ENCODE measurements around the gene FAM9C. TPM values are rescaled to one million over a fixed set of nuclear protein-coding genes. Genes with fewer than 3 reads are reported as not detected.

Gene FAM9C
- total RNA-seq, 1 donor from 2014 or later = 0.16 TPM

GRCh38 chrX:13009273-13009672 is 35.1 kb downstream of the FAM9C start:
- no peaks in the 10 kb centered on the region for H4K20me1 ChIP-seq (ENCODE audit: insufficient read depth, low read length)
- Mint-ChIP-seq H3K27ac (ENCODE audit: unreplicated experiment) (no peak overlapping the region), H3K4me3 (ENCODE audit: unreplicated experiment) (no peak overlapping the region), H3K4me1 (ENCODE audit: low read depth, unreplicated experiment) (peaks cover 24% of the 10 kb centered on the region), H3K27me3 (ENCODE audit: low read depth, unreplicated experiment) (no peaks in the 10 kb centered on the region), H3K36me3 (ENCODE audit: low read depth, unreplicated experiment) (no peaks in the 10 kb centered on the region), H3K9me3 (ENCODE audit: unreplicated experiment) (no peaks in the 10 kb centered on the region)
- H3K27me3 ChIP-seq (ENCODE audit: insufficient read depth, low read length) = no peaks in the 10 kb centered on the region
- H3K4me3 ChIP-seq (ENCODE audit: insufficient read depth, low read depth, low read length) = no peak overlapping the region
- H3K9ac ChIP-seq (ENCODE audit: low read length) = no peak overlapping the region
- TF ChIP-seq CTCF (IDR thresholded peaks at IDR 0.05; ENCODE audit: insufficient read depth, low read depth, low read length) (no peak), EZH2 (IDR thresholded peaks at IDR 0.05; ENCODE audit: insufficient read depth, low read length) (no peak)
- no peaks in the 10 kb centered on the region for H3K79me2 ChIP-seq (ENCODE audit: insufficient read depth, low read length)
- no peaks in the 10 kb centered on the region for H3K9me3 ChIP-seq (ENCODE audit: insufficient read depth, low read depth, low read length)
- peaks cover 17% of the 10 kb centered on the region for H3K4me1 ChIP-seq (ENCODE audit: insufficient read depth, low read length)
- no peak for DNase-seq (ENCODE audit: low read depth)
- H3K27ac ChIP-seq (ENCODE audit: low read depth, low read length) = no peak overlapping the region
- H3K4me2 ChIP-seq (ENCODE audit: low read length) = no peak overlapping the region
- H3K36me3 ChIP-seq (ENCODE audit: insufficient read depth, low read length) = no peaks in the 10 kb centered on the region
- no peak overlapping the region for H2AFZ ChIP-seq (ENCODE audit: low read depth, low read length)
- FAIRE-seq = no peak

GRCh38 chrX:13008851-13009250 is 35.6 kb downstream of the FAM9C start:
- Histone ChIP-seq H2AFZ (ENCODE audit: low read depth, low read length) (no peak overlapping the region), H3K9me3 (ENCODE audit: insufficient read depth, low read depth, low read length) (no peaks in the 10 kb centered on the region), H3K9ac (ENCODE audit: low read length) (no peak overlapping the region), H3K79me2 (ENCODE audit: insufficient read depth, low read length) (no peaks in the 10 kb centered on the region), H3K4me1 (ENCODE audit: insufficient read depth, low read length) (peaks cover 17% of the 10 kb centered on the region), H3K4me2 (ENCODE audit: low read length) (no peak overlapping the region), H3K27ac (ENCODE audit: low read depth, low read length) (no peak overlapping the region), H3K36me3 (ENCODE audit: insufficient read depth, low read length) (no peaks in the 10 kb centered on the region), H4K20me1 (ENCODE audit: insufficient read depth, low read length) (no peaks in the 10 kb centered on the region), H3K4me3 (ENCODE audit: insufficient read depth, low read depth, low read length) (no peak overlapping the region), H3K27me3 (ENCODE audit: insufficient read depth, low read length) (no peaks in the 10 kb centered on the region)
- TF ChIP-seq EZH2 (IDR thresholded peaks at IDR 0.05; ENCODE audit: insufficient read depth, low read length) (no peak), CTCF (IDR thresholded peaks at IDR 0.05; ENCODE audit: insufficient read depth, low read depth, low read length) (no peak)
- peaks cover 24% of the 10 kb centered on the region for H3K4me1 Mint-ChIP-seq (ENCODE audit: low read depth, unreplicated experiment)
- no peak overlapping the region for H3K4me3 Mint-ChIP-seq (ENCODE audit: unreplicated experiment)
- H3K27ac Mint-ChIP-seq (ENCODE audit: unreplicated experiment) = no peak overlapping the region
- FAIRE-seq (peak; percentile 66), DNase-seq (ENCODE audit: low read depth) (no peak)
- H3K36me3 Mint-ChIP-seq (ENCODE audit: low read depth, unreplicated experiment) = no peaks in the 10 kb centered on the region
- no peaks in the 10 kb centered on the region for H3K27me3 Mint-ChIP-seq (ENCODE audit: low read depth, unreplicated experiment)
- no peaks in the 10 kb centered on the region for H3K9me3 Mint-ChIP-seq (ENCODE audit: unreplicated experiment)

- no peaks in the 10 kb centered on the region for H3K27me3 ChIP-seq (ENCODE audit: insufficient read depth, low read length)
- H3K4me2 ChIP-seq (ENCODE audit: low read length) = peak overlapping the region; percentile 19
- FAIRE-seq = peak; percentile 97
- no peaks in the 10 kb centered on the region for H4K20me1 ChIP-seq (ENCODE audit: insufficient read depth, low read length)
- no peaks in the 10 kb centered on the region for H3K79me2 ChIP-seq (ENCODE audit: insufficient read depth, low read length)
- no peak overlapping the region for H3K9ac ChIP-seq (ENCODE audit: low read length)
- H3K27ac ChIP-seq (ENCODE audit: low read depth, low read length) = no peak overlapping the region
- H3K36me3 ChIP-seq (ENCODE audit: insufficient read depth, low read length) = no peaks in the 10 kb centered on the region
- H3K4me3 Mint-ChIP-seq (ENCODE audit: unreplicated experiment) = no peak overlapping the region
- H3K27me3 Mint-ChIP-seq (ENCODE audit: low read depth, unreplicated experiment) = no peaks in the 10 kb centered on the region
- TF ChIP-seq CTCF (IDR thresholded peaks at IDR 0.05; ENCODE audit: insufficient read depth, low read depth, low read length) (no peak), EZH2 (IDR thresholded peaks at IDR 0.05; ENCODE audit: insufficient read depth, low read length) (no peak)
- H3K9me3 ChIP-seq (ENCODE audit: insufficient read depth, low read depth, low read length) = no peaks in the 10 kb centered on the region
- H3K36me3 Mint-ChIP-seq (ENCODE audit: low read depth, unreplicated experiment) = no peaks in the 10 kb centered on the region
- no peak for DNase-seq (ENCODE audit: low read depth)
- no peak overlapping the region for H3K27ac Mint-ChIP-seq (ENCODE audit: unreplicated experiment)
- H3K4me3 ChIP-seq (ENCODE audit: insufficient read depth, low read depth, low read length) = no peak overlapping the region
- H3K4me1 Mint-ChIP-seq (ENCODE audit: low read depth, unreplicated experiment) = peaks cover 20% of the 10 kb centered on the region
- no peak overlapping the region for H2AFZ ChIP-seq (ENCODE audit: low read depth, low read length)
- H3K4me1 ChIP-seq (ENCODE audit: insufficient read depth, low read length) = peaks cover 17% of the 10 kb centered on the region
- no peaks in the 10 kb centered on the region for H3K9me3 Mint-ChIP-seq (ENCODE audit: unreplicated experiment)
These were observed 36.3 kb downstream of the FAM9C start for GRCh38 chrX:13008189-13008533.

Measured in astrocyte (in vitro differentiated cells and primary cell).